HG03108 (cell line): Measurements from ENCODE around the gene GNAO1.

Experiments
- ATAC-seq: cut with Tn5 transposase; IDR thresholded peaks from one replicate; pipeline ENCODE4 v1.9.1; 2021; ENCODE audit warnings: moderate library complexity; ENCODE audit not compliant: unreplicated experiment

The GNAO1 gene

GRCh38 chr16:56344518-56345405 is 153.5 kb downstream of the GNAO1 start:
- no peak for ATAC-seq

GRCh38 chr16:56345406-56346050 is 154.2 kb downstream of the GNAO1 start:
- ATAC-seq: no peak

- no peak for ATAC-seq
These were observed 155.0 kb downstream of the GNAO1 start for GRCh38 chr16:56346131-56346890.

DNA sequence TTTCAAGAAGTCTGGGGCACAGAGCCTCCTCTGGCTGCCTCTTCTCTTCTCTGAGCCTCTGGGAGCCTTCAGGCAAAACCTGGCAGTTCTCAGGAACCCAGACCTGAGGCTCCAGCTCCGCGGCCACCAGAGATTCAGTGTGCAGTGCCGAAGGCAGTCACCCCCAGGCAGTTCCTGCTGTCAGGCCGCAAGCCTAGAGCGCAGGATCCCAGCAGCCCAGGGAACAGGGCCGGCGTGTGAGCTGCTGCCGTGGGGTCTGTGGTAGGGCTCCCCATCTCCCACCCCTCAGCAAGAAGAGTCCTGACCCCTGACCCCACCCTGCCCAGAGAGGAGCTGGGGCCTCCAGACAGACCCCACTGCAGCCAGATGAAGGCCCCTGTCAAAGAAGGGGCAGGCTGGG is 155.9 kb downstream of the GNAO1 start:
- no peak for ATAC-seq

DNA sequence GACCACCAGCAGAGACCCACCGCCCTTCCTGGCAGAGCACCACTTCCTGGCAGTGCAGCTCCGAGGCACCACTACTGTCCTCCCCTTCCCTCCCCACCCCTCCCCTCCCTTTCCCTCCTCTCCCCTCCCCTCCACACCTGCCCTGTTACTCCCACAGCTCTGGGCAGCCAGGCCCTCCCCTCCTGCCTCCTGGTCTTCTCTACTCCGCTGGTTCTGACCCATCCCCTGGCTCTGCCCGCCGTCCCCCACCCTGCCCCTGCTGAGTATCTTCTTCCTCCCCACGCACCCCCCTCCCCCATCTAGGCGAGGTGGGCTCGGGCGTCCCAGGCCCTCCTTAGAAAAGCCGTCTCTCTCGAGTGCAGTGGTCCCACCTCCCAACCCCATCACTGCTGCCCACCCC is 156.4 kb downstream of the GNAO1 start:
- no peak for ATAC-seq

- no peak for ATAC-seq
These were observed 157.1 kb downstream of the GNAO1 start for GRCh38 chr16:56348168-56349085.

DNA sequence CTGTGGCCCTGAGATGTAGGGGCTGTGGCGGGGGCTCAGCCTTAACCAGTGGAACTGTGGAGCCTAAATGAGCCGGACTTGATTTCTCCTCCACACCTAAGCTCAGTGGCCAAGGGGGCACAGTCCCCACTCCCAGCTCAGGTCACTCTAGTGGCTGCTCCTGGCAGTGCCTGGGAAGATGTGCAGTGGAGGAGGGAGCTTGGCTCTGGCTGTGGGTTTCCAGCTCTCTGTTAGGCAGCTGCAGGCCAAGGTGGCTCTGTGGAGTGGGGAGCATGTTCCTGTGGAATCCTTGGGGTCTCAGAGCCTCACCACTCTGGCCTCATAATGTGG is 157.8 kb downstream of the GNAO1 start:
- no peak for ATAC-seq

- ATAC-seq: no peak
These were observed 158.4 kb downstream of the GNAO1 start for GRCh38 chr16:56349711-56350161.

DNA sequence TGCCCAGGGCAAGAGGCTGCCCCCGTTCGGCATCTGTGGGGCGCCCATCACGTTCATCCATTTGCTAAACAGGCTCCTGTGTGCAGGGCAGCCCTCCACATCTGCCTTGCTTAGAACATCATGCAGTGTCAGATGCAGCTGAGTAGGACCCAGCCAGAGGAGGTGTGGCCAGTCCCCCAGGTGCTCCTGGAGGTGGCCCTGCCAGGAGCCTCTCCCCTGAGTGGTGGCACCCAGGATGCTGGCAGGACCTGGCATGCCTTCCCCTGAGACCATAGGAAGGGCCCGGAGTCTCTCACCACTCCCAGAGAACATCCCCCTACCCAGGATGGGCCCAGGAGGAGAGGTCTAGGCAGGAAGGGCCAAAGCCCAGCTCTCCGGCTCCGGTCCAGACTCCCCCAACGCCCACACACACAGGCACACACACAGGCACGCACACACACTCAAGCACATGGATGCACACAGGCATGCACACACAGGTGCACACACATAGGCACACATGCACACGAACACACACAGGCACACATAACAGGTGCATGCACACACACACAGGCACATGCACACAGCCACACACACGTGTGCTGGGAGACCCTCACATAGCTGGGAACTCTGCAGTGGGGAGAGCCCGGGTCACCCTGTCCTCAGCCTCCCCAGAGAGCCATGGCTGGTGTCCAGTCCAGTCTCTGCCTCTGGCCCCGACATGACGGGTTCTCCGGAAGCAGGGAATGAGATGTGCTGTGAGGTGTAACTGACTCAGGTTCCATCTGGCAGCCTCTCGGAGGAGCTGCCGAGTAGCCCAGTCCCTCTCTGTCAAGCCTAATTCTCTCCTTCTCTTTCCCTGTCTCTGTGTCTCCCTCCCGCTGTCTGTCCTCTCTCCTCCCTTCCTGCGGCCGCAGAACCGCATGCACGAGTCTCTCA is 159.5 kb downstream of the GNAO1 start:
- no peak for ATAC-seq

GRCh38 chr16:56351481-56351880 is 160.2 kb downstream of the GNAO1 start:
- no peak for ATAC-seq

GRCh38 chr16:56352351-56353053 is 161.2 kb downstream of the GNAO1 start:
- ATAC-seq: no peak

DNA sequence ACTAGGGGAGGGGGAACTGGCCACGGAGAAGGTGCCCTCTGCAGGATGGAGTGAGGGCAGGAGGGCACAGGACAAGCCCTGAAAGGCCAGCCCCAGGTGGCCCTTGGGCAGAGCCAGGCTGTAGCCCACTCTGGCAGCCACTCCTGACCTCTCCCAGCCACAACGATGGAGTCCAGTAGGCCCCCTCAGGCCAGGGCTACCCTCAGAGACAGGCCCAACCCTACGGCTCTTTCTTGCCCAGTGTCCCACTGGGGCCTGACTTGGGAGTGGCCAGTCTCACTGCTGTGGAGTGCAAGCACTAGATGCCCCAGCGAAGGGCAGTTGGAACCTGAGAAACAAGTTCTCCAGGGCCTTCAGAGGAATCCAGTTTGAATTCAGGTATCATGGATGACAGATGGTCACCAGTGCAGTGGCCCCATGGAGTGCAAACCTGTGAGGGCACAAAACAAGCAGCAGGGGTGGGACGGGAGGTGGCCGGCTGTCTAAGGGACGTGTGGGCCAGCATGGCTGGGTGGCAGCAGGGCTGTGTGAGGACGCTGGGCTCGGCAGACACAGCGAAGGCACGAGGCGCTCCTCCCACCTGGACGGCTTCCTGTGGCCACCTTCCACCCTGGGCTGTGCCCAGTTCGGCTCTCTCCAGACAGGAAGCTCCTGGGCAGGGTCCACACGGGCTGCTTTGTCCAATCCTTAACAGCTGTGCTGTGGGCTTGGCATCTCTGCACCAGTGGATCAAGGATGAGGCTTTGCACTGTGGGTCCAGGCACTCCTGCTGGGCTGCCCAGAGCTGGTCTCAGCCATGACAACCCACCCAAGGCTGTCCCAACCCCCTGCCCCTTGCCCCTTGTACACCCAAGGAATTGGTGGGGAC is 162.0 kb downstream of the GNAO1 start:
- ATAC-seq: no peak

GRCh38 chr16:56354016-56354415 is 162.7 kb downstream of the GNAO1 start:
- no peak for ATAC-seq

DNA sequence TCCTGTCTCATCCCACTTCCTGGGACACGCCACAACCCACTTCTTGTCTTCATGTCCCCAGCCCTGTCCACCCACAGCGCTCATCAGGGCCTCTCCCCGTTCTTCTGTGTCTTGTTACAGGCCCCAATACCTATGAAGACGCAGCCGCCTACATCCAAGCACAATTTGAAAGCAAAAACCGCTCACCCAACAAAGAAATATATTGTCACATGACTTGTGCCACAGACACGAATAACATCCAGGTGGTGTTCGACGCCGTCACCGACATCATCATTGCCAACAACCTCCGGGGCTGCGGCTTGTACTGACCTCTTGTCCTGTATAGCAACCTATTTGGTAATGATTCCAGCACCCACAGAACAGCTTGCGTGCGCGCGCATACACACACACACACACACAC is 163.5 kb downstream of the GNAO1 start:
- no peak for ATAC-seq

DNA sequence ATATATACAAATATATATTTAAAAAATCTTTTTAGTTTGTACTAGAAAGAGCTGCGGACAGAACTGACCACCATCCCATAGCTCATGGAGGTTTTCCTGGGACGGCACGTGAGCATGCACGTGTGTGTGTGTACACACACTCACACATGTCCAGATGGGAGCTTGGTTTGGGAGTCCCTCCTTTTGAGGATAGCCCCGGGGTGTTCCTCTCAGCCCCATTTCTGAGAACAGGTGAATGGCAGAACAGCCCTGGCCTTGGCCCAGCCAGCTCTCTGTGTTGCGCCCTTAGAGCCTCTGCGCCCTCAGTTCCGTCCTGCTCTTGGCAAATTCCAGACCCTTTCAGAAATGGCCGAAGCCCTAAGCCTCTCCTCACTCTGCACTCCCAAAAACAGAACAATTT is 163.9 kb downstream of the GNAO1 start:
- ATAC-seq: no peak

DNA sequence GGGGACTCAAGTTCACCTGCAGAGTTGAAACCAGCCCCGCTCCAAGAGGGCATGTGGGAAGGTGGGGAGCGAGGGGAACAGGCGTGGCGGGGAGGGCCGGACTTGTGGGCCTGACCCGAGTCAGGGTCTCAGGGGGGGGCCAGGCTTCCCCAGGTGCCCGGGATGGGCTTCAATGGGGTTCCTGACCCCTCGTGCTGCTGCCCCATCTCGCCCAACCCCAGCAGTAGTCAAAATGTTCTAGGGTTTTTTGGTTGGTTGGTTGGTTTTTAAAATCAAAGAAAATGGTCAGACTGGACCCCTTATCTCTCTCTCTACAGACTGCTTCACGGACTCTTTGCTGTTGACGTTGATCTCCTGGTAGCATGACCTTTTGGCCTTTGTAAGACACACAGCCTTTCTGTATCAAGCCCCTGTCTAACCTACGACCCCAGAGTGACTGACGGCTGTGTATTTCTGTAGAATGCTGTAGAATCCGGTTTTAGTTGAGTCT is 164.5 kb downstream of the GNAO1 start:
- no peak for ATAC-seq

GRCh38 chr16:56356276-56357240 is 165.3 kb downstream of the GNAO1 start:
- ATAC-seq: peak; percentile 91
